Astrocyte (in vitro differentiated cells and primary cell): ENCODE results near the gene TLR5. TPM values are rescaled to one million over a fixed set of nuclear protein-coding genes. Genes with fewer than 3 reads are reported as not detected.

Experiments used
- DNase-seq: peaks from one replicate; pipeline ENCODE4 v3.0.0-alpha.2; 2010; ENCODE audit warnings: low read depth
- FAIRE-seq: peaks from 2 replicates; lab custom pipeline; 2011; peaks lifted over from hg19 to GRCh38; lab: Jason Lieb, UNC
- H2AFZ ChIP-seq: 2 replicates; pipeline ENCODE4 v1.6.0; 2012; ENCODE audit warnings: low read depth, low read length, inconsistent platforms
- H3K27ac ChIP-seq: 2 replicates; pipeline ENCODE4 v1.5.1; 2011; ENCODE audit warnings: low read depth, low read length, inconsistent platforms
- H3K27me3 ChIP-seq: 2 replicates; pipeline ENCODE4 v1.6.0; 2011; ENCODE audit warnings: low read length, inconsistent platforms; ENCODE audit not compliant: insufficient read depth
- H3K36me3 ChIP-seq: 2 replicates; pipeline ENCODE4 v1.5.1; 2011; ENCODE audit warnings: low read length, inconsistent platforms; ENCODE audit not compliant: insufficient read depth
- H3K4me1 ChIP-seq: 2 replicates; pipeline ENCODE4 v1.5.1; 2011; ENCODE audit warnings: low read length, inconsistent platforms; ENCODE audit not compliant: insufficient read depth
- H3K4me2 ChIP-seq: 2 replicates; pipeline ENCODE4 v1.6.0; 2012; ENCODE audit warnings: low read length, inconsistent platforms
- H3K4me3 ChIP-seq: 2 replicates; pipeline ENCODE4 v1.5.1; 2011; ENCODE audit warnings: low read depth, mild to moderate bottlenecking, low read length, inconsistent platforms; ENCODE audit not compliant: insufficient read depth
- H3K79me2 ChIP-seq: 2 replicates; pipeline ENCODE4 v1.6.0; 2012; ENCODE audit warnings: mild to moderate bottlenecking, low read length, inconsistent platforms; ENCODE audit not compliant: insufficient read depth
- H3K9ac ChIP-seq: 2 replicates; pipeline ENCODE4 v1.6.0; 2012; ENCODE audit warnings: mild to moderate bottlenecking, low read length, inconsistent platforms
- H3K9me3 ChIP-seq: 2 replicates; pipeline ENCODE4 v1.5.1; 2012; ENCODE audit warnings: low read depth, mild to moderate bottlenecking, low read length, inconsistent platforms; ENCODE audit not compliant: insufficient read depth
- H4K20me1 ChIP-seq: 2 replicates; pipeline ENCODE4 v1.6.0; 2012; ENCODE audit warnings: low read length, inconsistent platforms; ENCODE audit not compliant: insufficient read depth
- H3K27ac Mint-ChIP-seq: one replicate; pipeline ENCODE4 v1.8.0; 2021; ENCODE audit warnings: mild to moderate bottlenecking, mixed read lengths; ENCODE audit not compliant: unreplicated experiment
- H3K27me3 Mint-ChIP-seq: one replicate; pipeline ENCODE4 v1.8.0; 2021; ENCODE audit warnings: low read depth, mixed read lengths; ENCODE audit not compliant: unreplicated experiment
- H3K36me3 Mint-ChIP-seq: one replicate; pipeline ENCODE4 v1.8.0; 2021; ENCODE audit warnings: low read depth, mixed read lengths; ENCODE audit not compliant: unreplicated experiment
- H3K4me1 Mint-ChIP-seq: one replicate; pipeline ENCODE4 v1.8.0; 2021; ENCODE audit warnings: low read depth, mixed read lengths; ENCODE audit not compliant: unreplicated experiment
- H3K4me3 Mint-ChIP-seq: one replicate; pipeline ENCODE4 v1.8.0; 2021; ENCODE audit warnings: mild to moderate bottlenecking, moderate library complexity, mixed read lengths; ENCODE audit not compliant: unreplicated experiment
- H3K9me3 Mint-ChIP-seq: one replicate; pipeline ENCODE4 v1.8.0; 2021; ENCODE audit warnings: mild to moderate bottlenecking, mixed read lengths; ENCODE audit not compliant: unreplicated experiment
- CTCF ChIP-seq: IDR thresholded peaks from 2 replicates; pipeline ENCODE4 v1.5.1; 2011; ENCODE audit warnings: low read depth, mild to moderate bottlenecking, inconsistent platforms, low read length, moderate library complexity; ENCODE audit not compliant: insufficient read depth
- EZH2 ChIP-seq: IDR thresholded peaks from 2 replicates; pipeline ENCODE4 v1.6.1; 2012; ENCODE audit warnings: mild to moderate bottlenecking, low read length, inconsistent platforms; ENCODE audit not compliant: insufficient read depth
- total RNA-seq: library from RNA; stranded (reverse); gene quantifications from 2 replicates; pipeline ENCODE4 v1.2.1, GENCODE V29; 2021

TLR5 gene
- total RNA-seq, 1 donor from 2014 or later: 1.1 TPM

DNA sequence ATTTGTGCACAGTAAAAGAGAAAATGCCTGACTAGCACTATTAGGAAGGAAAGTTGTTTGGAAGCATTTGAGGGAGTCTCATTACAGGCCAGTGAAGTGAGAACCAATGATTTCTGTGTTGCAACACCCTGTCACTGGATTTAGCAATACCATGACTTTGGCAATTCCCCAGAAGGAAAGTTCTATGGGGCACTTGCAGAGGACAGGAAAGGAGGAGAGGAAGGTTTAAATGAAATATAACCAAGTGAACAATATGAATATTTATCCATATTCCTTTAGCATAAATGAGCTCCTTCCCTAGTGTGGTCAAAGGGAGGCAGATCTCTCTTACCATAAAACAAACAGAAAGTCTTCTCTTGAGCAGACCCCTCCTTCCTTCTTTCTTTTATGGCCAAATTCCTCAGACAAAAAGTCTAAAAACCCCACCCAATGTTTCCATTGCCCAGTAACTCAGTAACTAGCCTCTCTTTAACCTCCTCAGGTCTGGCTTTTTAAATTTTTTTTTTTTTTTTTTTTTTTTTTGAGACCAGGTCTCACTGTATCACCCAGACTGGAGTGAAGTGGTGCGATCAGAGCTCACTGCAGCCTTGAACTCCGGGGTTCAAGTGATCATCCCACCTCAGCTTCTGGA, 5.5 kb downstream of the TLR5 start:
- H3K27me3 Mint-ChIP-seq: peaks cover 4% of the 10 kb centered on the region

GRCh38 chr1:223136086-223136485, 7.0 kb downstream of the TLR5 start:
- peaks cover 6% of the 10 kb centered on the region for H3K27me3 Mint-ChIP-seq
- FAIRE-seq: no peak
- no peaks in the 10 kb centered on the region for H4K20me1 ChIP-seq
- DNase-seq: no peak
- no peak overlapping the region for H3K4me3 ChIP-seq
- peaks cover 8% of the 10 kb centered on the region for H3K4me1 ChIP-seq
- H3K27ac Mint-ChIP-seq: no peak overlapping the region
- H3K4me1 Mint-ChIP-seq: peaks cover 9% of the 10 kb centered on the region
- H3K9me3 Mint-ChIP-seq: no peaks in the 10 kb centered on the region
- no peaks in the 10 kb centered on the region for H3K27me3 ChIP-seq
- H3K4me2 ChIP-seq: no peak overlapping the region
- no peaks in the 10 kb centered on the region for H3K36me3 Mint-ChIP-seq
- H3K36me3 ChIP-seq: no peaks in the 10 kb centered on the region
- H3K9ac ChIP-seq: no peak overlapping the region
- no peaks in the 10 kb centered on the region for H3K79me2 ChIP-seq
- no peak overlapping the region for H2AFZ ChIP-seq
- TF ChIP-seq EZH2 (no peak), CTCF (no peak)
- no peak overlapping the region for H3K27ac ChIP-seq
- no peaks in the 10 kb centered on the region for H3K9me3 ChIP-seq
- H3K4me3 Mint-ChIP-seq: no peak overlapping the region

More for the DNA sequence above, 5.5 kb downstream of the TLR5 start:
- TF ChIP-seq EZH2: no peak
- TF ChIP-seq CTCF: no peak
- Histone ChIP-seq H3K4me3 (no peak overlapping the region), H3K79me2 (no peaks in the 10 kb centered on the region), H2AFZ (no peak overlapping the region), H3K4me2 (no peak overlapping the region), H3K4me1 (peaks cover 8% of the 10 kb centered on the region), H3K9ac (no peak overlapping the region), H3K27me3 (no peaks in the 10 kb centered on the region), H3K27ac (no peak overlapping the region), H3K9me3 (no peaks in the 10 kb centered on the region), H3K36me3 (no peaks in the 10 kb centered on the region), H4K20me1 (no peaks in the 10 kb centered on the region)
- Mint-ChIP-seq H3K4me1 (peaks cover 18% of the 10 kb centered on the region), H3K27ac (no peak overlapping the region), H3K4me3 (no peak overlapping the region), H3K36me3 (no peaks in the 10 kb centered on the region), H3K9me3 (no peaks in the 10 kb centered on the region)
- FAIRE-seq (no peak), DNase-seq (peak; percentile 35)

GRCh38 chr1:223135176-223135942, 7.7 kb downstream of the TLR5 start:
- Mint-ChIP-seq H3K36me3 (no peaks in the 10 kb centered on the region), H3K4me1 (peaks cover 3% of the 10 kb centered on the region), H3K27me3 (peaks cover 14% of the 10 kb centered on the region), H3K4me3 (no peak overlapping the region), H3K27ac (no peak overlapping the region), H3K9me3 (no peaks in the 10 kb centered on the region)
- no peak overlapping the region for H3K4me3 ChIP-seq
- H2AFZ ChIP-seq: no peak overlapping the region
- H3K27ac ChIP-seq: no peak overlapping the region
- no peak for TF ChIP-seq CTCF
- TF ChIP-seq EZH2: no peak
- H3K27me3 ChIP-seq: no peaks in the 10 kb centered on the region
- no peaks in the 10 kb centered on the region for H4K20me1 ChIP-seq
- H3K79me2 ChIP-seq: no peaks in the 10 kb centered on the region
- H3K4me2 ChIP-seq: peak overlapping the region; percentile 82
- H3K4me1 ChIP-seq: peaks cover 8% of the 10 kb centered on the region
- FAIRE-seq: peak; percentile 56
- no peaks in the 10 kb centered on the region for H3K9me3 ChIP-seq
- no peaks in the 10 kb centered on the region for H3K36me3 ChIP-seq
- peak; percentile 76 for DNase-seq
- no peak overlapping the region for H3K9ac ChIP-seq
